HCT116 (cell line): ENCODE data around the gene GNGT1. TPM values are rescaled to one million over a fixed set of nuclear protein-coding genes. Genes with fewer than 3 reads are reported as not detected.

Experiments used
- ATAC-seq: fragments of 200-7000 bp; cut with Tn5 transposase; 2 replicates; pipeline ENCODE4 v1.9.1; 2020; ENCODE audit warnings: mild to moderate bottlenecking, moderate library complexity
- BruUV-seq: library from RNA; stranded (reverse); fragments of 400-500 nt; replicated peaks from 2 replicates; lab custom pipeline; 2021; lab: Mats Ljungman, UMichigan
- CTCF ChIA-PET: fragments of 300-600 bp; sonication (Branson Sonifier 250); formaldehyde crosslinking; loops from one replicate; lab custom pipeline; 2021; ENCODE audit warnings: antibody characterized with exemption; lab: Charles Lee
- POLR2A ChIA-PET: fragments of 300-600, 350-600 bp; sonication (Branson Sonifier 250); formaldehyde crosslinking; loops from one replicate; lab custom pipeline; 2021; ENCODE audit warnings: antibody characterized with exemption; lab: Charles Lee
- RAD21 ChIA-PET, 2 experiments: fragments of 300-600 bp; sonication (Branson Sonifier 250); formaldehyde crosslinking; loops; one replicate each; lab custom pipeline; 2023; ENCODE audit warnings: low total read pairs in 2 of 2; ENCODE audit not compliant: uncharacterized antibody in 2 of 2, unreplicated experiment in 2 of 2, low non-redundant PET in 1 of 2; lab: Charles Lee
- DNase-seq: peaks from one replicate; pipeline ENCODE4 v3.0.0-alpha.2; 2010; ENCODE audit warnings: low read depth, low spot score
- H2AFZ ChIP-seq: fragments of 200-600 bp; shearing (Covaris generic), sonication (generic); 2 replicates; pipeline ENCODE4 v1.6.1; 2017; ENCODE audit warnings: low read depth, mixed run types, mixed read lengths, antibody characterized with exemption, low read length; ENCODE audit not compliant: poor library complexity, severe bottlenecking
- H3K27ac ChIP-seq: 2 replicates; pipeline ENCODE4 v1.5.1; 2012; ENCODE audit warnings: low read depth, low read length
- H3K27me3 ChIP-seq: fragments of 200-600 bp; sonication (generic); 2 replicates; pipeline ENCODE4 v1.6.1; 2016; ENCODE audit warnings: mixed run types, low read length, mixed read lengths; ENCODE audit not compliant: insufficient read depth
- H3K36me3 ChIP-seq, 2 experiments: fragments of 200-500 bp in 1 of 2; fragments of 200-600 bp in 1 of 2; sonication (Bioruptor generic) in 1 of 2; sonication (generic) in 1 of 2; 2 replicates each; pipeline versions ENCODE4 v1.5.1 to v1.6.1; 2014 to 2016; ENCODE audit warnings: low read length in 2 of 2, inconsistent platforms in 1 of 2, mixed read lengths in 1 of 2, mixed run types in 1 of 2; ENCODE audit not compliant: insufficient read depth in 2 of 2, control insufficient read depth in 1 of 2
- H3K4me1 ChIP-seq, 2 experiments: fragments of 200-600 bp in 1 of 2; sonication (generic) in 1 of 2; 2 replicates each; pipeline versions ENCODE4 v1.5.1 to v1.6.1; 2012 to 2017; ENCODE audit warnings: low read length in 2 of 2, inconsistent platforms in 1 of 2, mild to moderate bottlenecking in 1 of 2, mixed read lengths in 1 of 2, mixed run types in 1 of 2, moderate library complexity in 1 of 2; ENCODE audit not compliant: insufficient read depth in 2 of 2, control insufficient read depth in 1 of 2
- H3K4me2 ChIP-seq: fragments of 200-600 bp; sonication (generic); 2 replicates; pipeline ENCODE4 v1.6.1; 2017; ENCODE audit warnings: mixed run types, low read length, mixed read lengths
- H3K4me3 ChIP-seq, 2 experiments: fragments of 200-600 bp in 1 of 2; sonication (generic) in 1 of 2; replicated peaks in 1 of 2; 2 replicates each; pipeline ENCODE4 v1.5.1; 2011 to 2016; ENCODE audit warnings: low read length in 2 of 2, control low read depth in 1 of 2, low read depth in 1 of 2, mild to moderate bottlenecking in 1 of 2, mixed read lengths in 1 of 2, mixed run types in 1 of 2
- H3K79me2 ChIP-seq: fragments of 200-600 bp; sonication (generic); 2 replicates; pipeline ENCODE4 v1.6.1; 2017; ENCODE audit warnings: mild to moderate bottlenecking, mixed run types, low read length, moderate library complexity, mixed read lengths; ENCODE audit not compliant: insufficient read depth
- H3K9ac ChIP-seq: fragments of 200-600 bp; sonication (generic); 2 replicates; pipeline ENCODE4 v1.6.1; 2016; ENCODE audit warnings: low read length, mixed read lengths
- H3K9me2 ChIP-seq: fragments of 200-600 bp; sonication (generic), shearing (Covaris generic); 2 replicates; pipeline ENCODE4 v1.6.1; 2017; ENCODE audit warnings: mixed run types, mild to moderate bottlenecking, moderate library complexity; ENCODE audit not compliant: insufficient read depth
- H3K9me3 ChIP-seq, 2 experiments: fragments of 200-500 bp in 1 of 2; fragments of 200-600 bp in 1 of 2; sonication (Bioruptor generic) in 1 of 2; sonication (generic) in 1 of 2; 2 replicates each; pipeline ENCODE4 v1.6.1; 2014 to 2017; ENCODE audit warnings: low read length in 2 of 2, mixed read lengths in 2 of 2, inconsistent platforms in 1 of 2, low read depth in 1 of 2, mild to moderate bottlenecking in 1 of 2, mixed run types in 1 of 2, moderate library complexity in 1 of 2; ENCODE audit not compliant: control insufficient read depth in 1 of 2, insufficient read depth in 1 of 2
- H4K20me1 ChIP-seq: fragments of 200-600 bp; sonication (generic), shearing (Covaris generic); 2 replicates; pipeline ENCODE4 v1.6.1; 2017; ENCODE audit warnings: mixed run types, mild to moderate bottlenecking, moderate library complexity; ENCODE audit not compliant: insufficient read depth
- ATF3 ChIP-seq: IDR thresholded peaks from 2 replicates; pipeline ENCODE4 v1.6.1; 2012
- CBX3 ChIP-seq: IDR thresholded peaks from 2 replicates; pipeline ENCODE4 v1.6.1; 2012; ENCODE audit warnings: low read depth
- CTCF ChIP-seq, 3 experiments: fragments of 200-600 bp in 1 of 3; sonication (generic) in 1 of 3; IDR thresholded peaks in 2 of 3; conservative IDR thresholded peaks in 1 of 3; 2 replicates each; pipeline ENCODE4 v1.5.1; 2012 to 2017; ENCODE audit warnings: low read depth in 2 of 3, low read length in 2 of 3, antibody characterized with exemption in 1 of 3, borderline replicate concordance in 1 of 3, control low read depth in 1 of 3, mild to moderate bottlenecking in 1 of 3, mixed read lengths in 1 of 3, mixed run types in 1 of 3, moderate library complexity in 1 of 3; ENCODE audit not compliant: insufficient read depth in 1 of 3
- EZH2phosphoT487 ChIP-seq: fragments of 200-600 bp; IDR thresholded peaks from 2 replicates; pipeline ENCODE4 v1.6.1; 2018; ENCODE audit warnings: antibody characterized with exemption, borderline replicate concordance
- FOSL1 ChIP-seq: IDR thresholded peaks from 2 replicates; pipeline ENCODE4 v1.6.1; 2012; ENCODE audit warnings: low read depth
- JUND ChIP-seq: IDR thresholded peaks from 2 replicates; pipeline ENCODE4 v1.6.1; 2012
- MAX ChIP-seq: IDR thresholded peaks from 2 replicates; pipeline ENCODE4 v1.6.1; 2012
- SIN3A ChIP-seq: IDR thresholded peaks from 2 replicates; pipeline ENCODE4 v1.6.1; 2012; ENCODE audit warnings: low read depth
- TCF7L2 ChIP-seq: IDR thresholded peaks from 2 replicates; pipeline ENCODE4 v1.7.0; 2011; ENCODE audit warnings: borderline replicate concordance, inconsistent platforms; ENCODE audit not compliant: insufficient read depth, insufficient read length; ENCODE audit errors: extremely low read depth
- YY1 ChIP-seq: IDR thresholded peaks from 2 replicates; pipeline ENCODE4 v1.6.1; 2011; ENCODE audit warnings: low read length, low read depth, moderate library complexity, mild to moderate bottlenecking; ENCODE audit not compliant: insufficient replicate concordance; ENCODE audit errors: extremely low read depth
- ZFX ChIP-seq: fragments of 450-650 bp; IDR thresholded peaks from 2 replicates; pipeline ENCODE4 v1.6.1; 2017
- ZNF274 ChIP-seq: fragments of 200-500 bp; sonication (Bioruptor generic); IDR thresholded peaks from 2 replicates; pipeline ENCODE4 v1.6.1; 2014; ENCODE audit warnings: mild to moderate bottlenecking, low read depth, low read length, inconsistent platforms
- intact Hi-C: fragments of 100-400 bp; cut with micrococcal nuclease; formaldehyde crosslinking; loops from 2 replicates; pipeline ENCODE4 v1.10.0; 2022
- total RNA-seq: library from RNA; stranded (reverse); gene quantifications from one replicate; pipeline ENCODE4 v1.2.1, GENCODE V29; 2021; ENCODE audit not compliant: unreplicated experiment

The GNGT1 gene
- total RNA-seq, 1 experiment from 2014 or later, result 0.91 TPM

- no peaks in the 10 kb centered on the region for H4K20me1 ChIP-seq
- no peaks in the 10 kb centered on the region for H3K36me3 ChIP-seq
- no peaks in the 10 kb centered on the region for H3K79me2 ChIP-seq
- DNase-seq, result no peak
- CTCF ChIA-PET, result no interaction called here
- no peaks in the 10 kb centered on the region for H3K9me2 ChIP-seq
- no peak for TF ChIP-seq TCF7L2
- TF ChIP-seq ZNF274, result no peak
- no peak for TF ChIP-seq SIN3A
- TF ChIP-seq YY1, result no peak
- TF ChIP-seq MAX, result no peak
- no peak for TF ChIP-seq JUND
- no peak for TF ChIP-seq ATF3
- TF ChIP-seq ZFX, result no peak
- H2AFZ ChIP-seq, result no peak overlapping the region
- ATAC-seq, result no peak
- H3K4me3 ChIP-seq, result no peak overlapping the region
- no peak overlapping the region for H3K27ac ChIP-seq
- H3K27me3 ChIP-seq, result no peaks in the 10 kb centered on the region
- no peak overlapping the region for H3K4me2 ChIP-seq
- H3K9me3 ChIP-seq, result no peaks in the 10 kb centered on the region
- intact Hi-C loops, result no loop called here
- H3K4me1 ChIP-seq, result no peaks in the 10 kb centered on the region
- BruUV-seq, result no TSS peak
- POLR2A ChIA-PET, result no interaction called here
- RAD21 ChIA-PET, result no interaction called here
- no peak overlapping the region for H3K9ac ChIP-seq
Measured at GRCh38 chr7:93927585-93927984, 21.2 kb downstream of the GNGT1 start.

GRCh38 chr7:93931655-93932054, 25.3 kb downstream of the GNGT1 start:
- H3K4me2 ChIP-seq, result no peak overlapping the region
- no TSS peak for BruUV-seq
- H3K36me3 ChIP-seq, result no peaks in the 10 kb centered on the region
- no peak overlapping the region for H3K4me3 ChIP-seq
- H3K27me3 ChIP-seq, result no peaks in the 10 kb centered on the region; the same call in 1 of the 2 replicates
- ChIA-PET POLR2A (no interaction called here), RAD21 (no interaction called here), CTCF (no interaction called here)
- no peaks in the 10 kb centered on the region for H4K20me1 ChIP-seq
- intact Hi-C loops, result no loop called here
- no peaks in the 10 kb centered on the region for H3K9me3 ChIP-seq
- no peak for DNase-seq
- H3K79me2 ChIP-seq, result no peaks in the 10 kb centered on the region
- no peak overlapping the region for H3K9ac ChIP-seq
- no peak overlapping the region for H3K27ac ChIP-seq
- ATAC-seq, result no peak
- H3K4me1 ChIP-seq, result no peaks in the 10 kb centered on the region
- H2AFZ ChIP-seq, result no peak overlapping the region
- TF ChIP-seq CTCF (IDR thresholded peaks at IDR 0.05 in 2 of 3, conservative IDR thresholded peaks at IDR 0.05 in 1 of 3; ENCODE audit: borderline replicate concordance in 1 of 3, insufficient read depth in 1 of 3, low read depth in 2 of 3, low read length in 2 of 3) (no peak), EZH2phosphoT487 (no peak), CBX3 (no peak), FOSL1 (no peak)
- H3K9me2 ChIP-seq, result no peaks in the 10 kb centered on the region
